Measurements from ENCODE around the gene BANF2. TPM values are rescaled to one million over a fixed set of nuclear protein-coding genes. Genes with fewer than 3 reads are reported as not detected.

Gene BANF2
- total RNA-seq, 1 donor from 2014 or later: not detected

DNA sequence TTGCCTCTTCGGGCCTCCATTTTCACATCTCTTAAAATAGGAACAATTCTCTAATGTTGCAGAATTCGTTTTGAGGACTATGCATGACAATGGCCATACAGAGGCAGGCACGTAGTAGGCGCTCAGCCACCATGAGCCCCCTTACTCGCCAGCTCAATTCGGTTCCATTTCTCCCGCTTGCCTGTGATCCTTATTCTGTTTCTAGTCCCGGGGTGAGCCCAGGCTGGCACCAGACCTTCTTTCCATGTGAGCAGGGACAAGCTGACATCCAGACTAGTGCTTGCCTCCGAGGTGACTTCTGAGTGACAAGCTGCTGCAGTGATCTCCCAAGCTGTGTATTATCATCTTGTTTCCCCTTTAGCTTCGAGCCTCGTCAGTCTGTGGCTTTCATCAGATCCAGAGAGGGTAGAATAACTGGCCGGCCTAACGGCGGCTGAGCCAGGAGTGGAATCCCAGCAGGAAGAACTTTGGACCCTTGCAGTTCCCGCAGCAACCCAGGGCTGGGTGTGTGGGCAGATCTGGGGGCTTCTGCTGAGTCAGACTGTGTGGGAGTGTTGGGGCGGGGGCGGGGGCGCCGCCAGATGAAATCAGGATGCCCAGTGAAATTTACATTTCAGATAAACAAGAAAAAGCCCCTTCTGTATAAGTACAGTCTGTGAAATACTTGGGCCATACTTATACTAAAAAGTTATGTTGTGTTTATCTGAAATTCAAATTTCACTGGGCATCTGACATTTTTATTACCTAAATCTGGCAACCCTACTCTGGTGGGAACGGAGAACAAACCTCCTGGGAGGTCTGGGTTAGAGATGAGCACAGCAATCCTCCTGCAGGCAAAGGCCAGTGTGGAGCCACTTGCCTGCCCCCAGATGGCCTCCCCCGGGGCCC is 10.9 kb downstream of the BANF2 start:
- no peak for DNase-seq

DNA sequence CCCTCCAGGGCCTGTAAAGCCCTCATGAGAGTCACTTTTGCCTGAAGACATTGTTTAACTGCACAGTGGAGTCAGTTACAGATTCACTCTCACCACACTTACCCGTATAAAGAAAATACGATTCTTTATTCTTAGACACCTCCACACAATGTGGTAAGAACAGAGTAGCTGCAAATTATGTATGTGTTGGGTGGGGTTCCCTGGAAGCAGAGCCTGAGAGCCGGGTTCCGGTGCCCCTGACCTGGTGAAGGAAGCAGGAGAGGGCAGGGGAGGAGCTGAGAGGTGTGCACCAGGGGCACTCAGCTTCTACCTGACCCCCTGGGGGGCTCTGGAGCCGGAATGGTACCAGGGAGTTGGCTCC is 11.5 kb downstream of the BANF2 start:
- no peak for DNase-seq

DNA sequence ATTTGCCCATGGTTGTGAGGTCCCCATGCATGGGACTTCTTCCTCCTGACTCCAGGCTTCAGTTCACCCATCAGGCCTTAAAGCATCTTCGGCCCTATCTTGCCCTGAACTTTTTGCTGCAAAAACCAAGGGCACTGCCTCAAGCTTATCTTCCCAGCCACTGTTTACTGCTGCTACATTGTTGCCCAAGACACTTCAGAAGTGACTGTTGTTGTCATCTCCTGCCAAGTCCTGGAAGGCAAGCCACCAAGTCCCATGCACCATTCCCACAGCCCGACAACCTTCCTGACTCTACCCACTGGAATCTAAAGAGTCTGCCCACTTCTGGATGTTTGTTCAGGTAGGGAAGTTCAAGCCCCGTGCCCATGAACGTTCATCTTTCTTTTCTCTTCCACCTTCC is 12.4 kb downstream of the BANF2 start:
- DNase-seq: no peak

DNA sequence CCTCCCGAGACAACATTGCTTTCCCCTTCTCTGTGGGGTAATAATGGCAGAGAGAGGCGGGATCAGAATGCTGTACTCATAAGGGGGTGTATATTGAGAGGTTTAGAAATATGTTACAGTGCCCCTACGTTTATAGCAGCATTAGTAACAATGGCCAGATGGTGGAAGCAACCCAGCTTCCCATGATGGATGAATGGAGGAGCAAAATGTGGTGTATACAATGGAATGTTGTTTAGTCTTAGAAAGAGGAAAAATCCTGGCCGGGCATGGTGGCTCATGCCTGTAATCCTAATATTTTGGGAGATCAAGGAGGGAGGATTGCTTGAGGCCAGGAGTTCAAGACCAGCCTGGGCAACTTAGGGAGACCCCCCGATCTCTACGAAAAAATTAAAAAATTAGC is 12.9 kb downstream of the BANF2 start:
- DNase-seq: no peak

DNA sequence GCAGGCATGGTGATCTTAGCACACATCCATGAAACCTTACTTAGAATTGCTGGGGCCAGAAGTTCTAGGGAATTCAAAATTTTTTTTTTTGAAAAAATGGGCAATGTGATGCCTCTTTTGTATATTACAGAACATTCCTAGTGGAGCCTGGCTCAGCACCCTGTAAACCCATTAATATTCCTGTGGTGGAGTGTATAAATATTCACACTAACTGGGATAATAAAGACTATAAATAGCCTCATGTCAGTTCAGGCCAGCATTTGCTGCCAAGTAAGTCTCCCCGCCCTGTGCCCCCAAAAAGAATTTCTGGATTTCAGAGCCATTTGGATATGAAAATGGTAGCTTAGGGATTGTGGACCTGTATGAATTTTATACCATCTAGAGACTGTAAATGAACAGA is 14.8 kb downstream of the BANF2 start:
- DNase-seq: no peak

DNA sequence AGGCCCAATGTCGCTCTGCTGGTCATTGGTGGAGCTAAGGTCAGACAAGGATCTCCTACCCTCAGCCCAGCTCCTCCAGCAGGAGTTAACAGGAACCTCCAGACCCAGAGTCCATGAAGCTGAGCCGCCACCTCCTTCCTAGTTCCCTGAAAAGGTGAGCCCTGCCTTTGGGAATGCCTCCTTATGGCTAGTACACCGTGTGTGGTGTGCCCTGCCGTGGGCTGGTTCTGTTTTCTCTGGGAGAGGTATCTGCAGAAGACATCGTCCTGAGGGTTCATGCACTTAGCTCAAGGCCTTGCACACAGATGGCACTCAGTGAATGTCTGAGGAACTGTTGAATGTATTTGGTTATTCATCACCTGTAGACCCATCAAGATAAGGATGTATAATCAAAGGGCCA is 15.3 kb downstream of the BANF2 start:
- DNase-seq: no peak

DNA sequence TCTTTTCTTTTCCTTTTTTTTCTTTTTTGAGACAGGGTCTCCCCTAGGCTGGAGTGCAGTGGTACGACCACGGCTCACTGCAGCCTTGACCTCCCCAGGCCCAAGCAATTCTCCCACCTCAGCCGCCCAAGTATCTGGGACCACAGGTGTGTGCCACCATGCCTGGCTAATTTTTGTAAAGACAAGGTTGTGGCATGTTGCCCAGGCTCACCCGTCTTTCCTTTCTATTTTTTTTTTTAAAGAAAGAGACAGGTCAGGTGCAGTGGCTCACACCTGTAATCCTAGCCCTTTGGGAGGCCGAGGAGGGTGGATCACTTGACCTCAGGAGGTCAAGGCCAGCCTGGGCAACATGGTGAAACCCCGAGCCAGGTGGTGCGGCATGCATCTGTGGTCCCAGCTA is 16.6 kb downstream of the BANF2 start:
- DNase-seq: no peak

DNA sequence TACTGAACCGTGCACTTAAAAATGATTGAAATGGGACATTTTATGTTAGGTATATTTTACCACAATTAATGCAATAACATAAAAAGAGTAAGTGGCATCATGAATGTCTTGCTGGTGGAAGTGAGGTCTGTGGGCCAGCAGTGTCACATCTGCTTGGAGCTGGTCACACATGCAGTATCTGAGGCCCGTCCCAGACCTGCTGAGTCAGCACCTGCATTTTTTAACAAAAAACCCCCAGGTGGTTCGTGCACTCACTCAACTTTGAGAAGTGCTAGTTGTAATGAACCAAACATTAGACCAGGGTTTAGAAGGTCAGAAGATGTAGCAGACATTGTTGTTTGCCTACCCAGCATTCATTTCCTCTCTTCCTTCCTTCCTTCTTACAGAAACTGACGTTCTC is 21.0 kb downstream of the BANF2 start:
- DNase-seq: no peak

DNA sequence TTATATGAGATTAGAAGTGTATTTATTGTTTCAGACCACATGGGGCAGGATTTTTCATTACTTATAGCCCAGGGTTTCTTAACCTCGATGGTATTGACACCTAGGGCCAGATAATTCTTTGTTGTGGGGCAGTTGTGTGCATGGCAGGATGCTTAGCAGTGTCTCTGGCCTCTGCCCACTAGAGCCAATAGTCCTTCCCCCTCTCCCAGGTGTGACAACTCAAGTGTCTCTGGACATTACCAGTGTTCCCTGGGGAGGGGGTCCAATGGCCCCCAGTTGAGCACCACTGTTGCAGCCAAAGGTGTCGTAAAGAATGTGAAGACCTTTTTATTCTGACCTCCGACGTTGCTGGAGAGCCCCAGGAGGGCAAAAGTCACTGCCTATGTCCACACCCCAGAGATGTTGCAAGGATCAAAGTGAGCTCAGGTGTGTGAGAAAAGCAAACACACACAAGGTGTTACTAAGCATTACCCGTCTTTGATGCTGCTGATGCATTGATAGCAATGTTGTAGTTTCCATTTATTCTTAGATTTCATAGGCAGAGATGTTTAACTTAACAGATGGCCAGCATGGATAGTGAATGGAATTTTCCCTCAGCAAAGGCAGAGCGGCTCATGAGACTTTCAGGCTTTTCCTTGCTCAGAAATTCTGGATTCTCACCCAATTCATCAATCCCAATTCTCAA is 22.2 kb downstream of the BANF2 start:
- DNase-seq: no peak

DNA sequence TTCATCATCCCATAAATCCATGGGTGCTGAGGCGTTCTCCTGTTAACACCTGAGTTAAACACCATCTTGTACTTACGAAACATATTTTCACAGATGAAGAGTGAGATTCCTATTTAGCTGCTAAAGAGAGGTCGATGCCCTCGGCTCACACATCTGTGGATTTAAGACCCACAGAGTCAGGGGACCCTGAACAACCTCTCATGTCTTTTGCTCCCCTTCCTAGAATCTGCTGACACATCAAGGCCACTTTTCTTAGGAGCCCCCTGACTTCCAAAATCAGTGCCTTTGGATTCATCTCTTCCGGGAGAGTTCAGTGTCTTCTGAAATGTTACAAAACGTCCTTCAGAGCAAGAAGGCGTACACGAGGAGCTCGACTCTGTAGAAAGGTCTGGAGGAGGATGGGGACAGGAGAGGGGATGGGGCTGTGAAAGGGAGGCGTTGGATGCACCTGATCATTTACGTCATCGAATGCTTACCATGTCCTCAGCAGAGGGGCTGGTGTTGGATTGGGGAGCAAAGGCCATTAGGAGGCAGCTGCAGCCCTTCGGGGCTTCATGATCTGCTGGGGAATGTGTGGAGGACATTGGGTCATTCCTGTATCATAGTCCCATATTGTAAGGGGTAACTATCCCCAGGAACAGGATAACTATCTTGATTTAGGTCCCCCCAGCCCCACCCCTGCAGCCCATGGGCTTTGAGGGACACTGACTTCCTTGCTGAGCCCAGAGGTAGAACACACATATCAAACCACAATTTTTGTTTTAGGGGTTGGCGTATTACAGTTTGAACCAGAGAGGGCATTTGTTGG is 22.9 kb downstream of the BANF2 start:
- DNase-seq: no peak

DNA sequence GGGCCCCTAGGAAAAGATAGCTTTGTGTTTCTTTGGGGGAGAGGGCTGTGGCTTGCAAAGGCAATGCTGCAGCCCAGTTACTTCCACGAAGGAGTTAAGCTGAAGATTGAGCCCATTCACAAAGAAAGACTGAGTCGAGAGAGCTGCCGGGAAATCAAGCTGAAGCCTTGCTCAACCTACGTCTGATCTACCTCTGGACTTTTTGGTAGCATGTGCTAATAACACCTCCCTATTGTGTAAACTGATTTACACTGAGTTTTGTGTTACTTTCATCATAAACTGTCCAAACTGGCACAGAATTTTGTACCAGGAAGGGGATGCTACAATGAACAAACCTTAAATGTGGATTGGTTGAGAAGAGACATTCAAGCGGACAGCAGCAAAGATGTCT is 23.5 kb downstream of the BANF2 start:
- DNase-seq: no peak

DNA sequence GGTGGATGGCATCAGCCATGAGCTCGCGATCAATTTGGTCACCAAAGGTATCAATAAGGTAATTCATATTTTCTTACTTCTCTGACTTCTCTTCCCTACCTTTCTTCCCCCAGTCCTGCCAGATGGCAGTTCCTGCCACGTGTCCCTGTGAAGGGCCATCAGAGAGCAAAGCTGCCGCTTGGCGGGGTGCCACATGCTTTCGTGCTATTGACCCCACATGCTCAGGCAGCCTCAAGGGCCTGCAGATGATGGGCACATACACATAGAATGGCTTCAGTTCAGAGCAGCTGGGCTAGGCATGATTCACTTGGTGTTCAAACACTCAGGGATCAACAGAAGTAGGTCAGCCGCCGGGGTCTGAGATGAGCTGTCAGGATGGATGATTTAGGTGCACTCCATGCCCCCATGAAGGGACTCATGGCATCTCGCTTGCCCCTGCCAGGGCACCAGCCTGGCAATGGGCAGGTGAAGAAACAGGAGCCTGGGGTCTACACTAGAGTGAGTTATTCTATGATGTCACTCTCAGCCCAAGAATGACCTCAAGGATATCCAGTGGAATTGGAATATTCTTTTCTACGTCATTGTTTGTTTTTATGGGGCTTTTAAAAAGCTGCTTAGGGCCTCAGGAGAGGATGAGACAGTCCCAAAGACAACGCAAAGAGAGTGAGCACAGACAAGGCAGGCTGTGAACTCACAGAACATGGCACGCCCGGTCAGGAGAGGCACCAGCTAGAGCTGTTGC is 25.5 kb downstream of the BANF2 start:
- no peak for DNase-seq

DNA sequence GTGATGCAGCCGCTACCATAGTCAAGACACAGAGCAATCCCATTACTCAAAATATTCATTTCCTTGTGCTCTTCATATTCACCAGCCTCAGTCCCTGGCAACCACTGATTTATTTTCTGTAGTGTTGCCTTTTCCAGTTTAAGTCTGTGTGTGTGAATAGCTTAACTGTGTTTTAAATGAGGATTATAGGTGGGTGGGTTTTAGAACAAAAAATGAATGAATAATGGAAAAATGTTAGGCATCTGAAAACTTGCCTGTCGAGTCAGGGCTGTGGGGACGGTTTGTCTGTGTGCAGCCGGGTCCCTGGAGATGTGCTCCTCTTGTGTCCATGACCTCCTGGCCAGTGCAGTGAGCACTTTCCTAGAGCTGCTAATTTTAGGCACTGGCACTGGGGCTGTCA is 27.1 kb downstream of the BANF2 start:
- no peak for DNase-seq

DNA sequence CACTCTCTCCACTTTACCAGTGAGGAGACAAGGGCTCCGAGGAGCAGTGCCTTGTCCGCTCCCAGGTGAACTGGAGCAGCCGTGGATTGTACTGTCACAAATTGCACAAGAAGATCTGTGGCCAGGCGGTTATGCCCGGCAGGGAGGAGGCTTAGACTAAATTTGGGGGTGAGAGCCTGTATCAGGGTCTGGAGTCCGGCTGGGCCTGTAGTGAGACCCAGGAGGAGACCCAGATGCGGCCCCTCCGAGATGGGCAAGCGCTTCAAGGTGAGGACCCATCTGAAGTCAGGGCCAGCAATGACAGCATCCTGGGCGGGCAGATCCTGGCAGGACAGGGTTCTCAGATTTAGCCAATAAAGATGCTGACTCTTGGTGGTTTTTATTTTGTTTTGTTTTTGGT is 27.6 kb downstream of the BANF2 start:
- no peak for DNase-seq

DNA sequence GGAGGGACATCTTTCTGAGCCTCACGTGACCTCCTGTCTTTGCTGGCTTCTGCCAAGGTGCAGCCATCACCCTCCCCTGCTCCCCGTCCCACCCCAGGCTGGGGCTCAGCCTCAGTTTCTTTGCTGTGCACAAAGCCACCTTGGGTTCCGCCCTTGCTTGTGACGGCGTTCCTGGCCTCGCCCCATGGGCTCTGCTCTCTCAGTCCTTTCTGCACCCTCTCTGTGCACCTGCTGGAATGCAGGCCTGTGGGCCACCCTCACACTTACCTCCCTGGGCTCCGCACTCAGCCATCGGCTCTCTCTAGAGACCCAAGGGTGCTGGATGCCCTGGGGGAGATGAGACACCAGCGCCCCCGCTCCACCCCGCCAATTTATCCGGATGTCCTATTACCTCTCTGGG is 28.3 kb downstream of the BANF2 start:
- no peak for DNase-seq

DNA sequence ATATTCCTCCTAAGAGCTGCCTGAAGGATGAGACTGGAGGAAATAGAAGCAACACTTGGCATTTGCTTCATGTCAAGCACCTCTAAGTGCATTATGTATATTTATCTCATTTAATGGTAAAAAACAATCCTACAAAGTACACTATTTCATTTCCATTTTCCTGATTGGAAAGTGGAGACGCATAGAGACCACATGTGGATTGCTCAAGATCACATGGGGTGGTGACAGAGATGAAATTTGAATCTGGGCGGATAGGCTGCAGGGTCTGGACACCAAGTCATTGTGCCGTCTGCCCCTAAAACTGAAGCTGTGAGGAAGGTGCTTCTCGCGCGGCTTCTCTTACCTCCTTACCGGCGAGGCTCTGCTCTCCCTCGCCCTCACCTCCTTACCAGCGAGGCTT is 30.3 kb downstream of the BANF2 start:
- DNase-seq: no peak

DNA sequence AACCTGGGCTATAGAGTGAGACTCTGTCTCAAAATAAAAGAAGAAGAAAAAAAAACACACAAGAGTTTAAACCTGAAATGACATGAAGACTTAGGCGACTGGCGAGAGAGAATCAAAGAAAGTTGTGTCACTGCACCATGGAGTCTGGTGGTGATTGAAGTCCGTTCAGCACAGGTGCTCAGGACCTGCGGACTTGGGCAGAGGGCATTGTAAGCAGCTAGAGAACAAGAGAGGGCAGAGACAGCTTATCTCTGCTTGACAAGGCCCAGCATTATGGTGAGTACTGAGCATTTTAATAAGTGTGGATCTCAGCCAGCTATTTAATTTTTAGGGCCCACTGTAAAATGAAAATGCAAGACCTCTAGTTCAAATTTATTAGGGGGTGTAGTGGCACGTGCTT is 31.5 kb downstream of the BANF2 start:
- DNase-seq: no peak

DNA sequence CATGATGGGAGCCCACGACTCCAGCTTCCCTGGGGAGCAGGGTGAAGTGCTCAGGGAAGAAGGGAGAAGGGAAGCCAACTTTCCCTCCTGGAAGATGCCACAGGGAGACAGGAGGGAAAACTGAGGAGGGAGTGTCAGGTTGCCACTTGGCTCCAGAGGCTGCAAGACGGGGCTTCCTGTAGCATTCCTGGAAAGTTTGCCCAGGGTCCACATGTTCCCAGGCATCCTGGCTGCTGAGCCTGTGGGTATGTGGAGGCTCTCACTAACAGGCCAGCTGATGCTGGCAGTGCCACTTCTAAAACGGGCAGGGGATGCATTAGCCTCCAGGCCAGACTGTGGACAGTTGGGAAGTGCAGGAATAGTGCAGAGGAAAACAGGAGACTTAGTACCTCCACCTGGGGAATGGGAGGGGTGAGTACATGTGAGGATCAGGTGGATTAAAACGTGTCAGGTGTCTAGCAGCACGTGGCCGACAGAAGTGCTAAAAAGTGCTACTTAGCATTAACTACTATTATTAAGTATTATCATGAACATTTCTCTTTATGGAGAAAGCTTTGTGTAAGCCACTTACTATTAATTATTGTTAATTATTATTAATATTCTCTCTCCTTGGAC is 33.2 kb downstream of the BANF2 start:
- DNase-seq: no peak

DNA sequence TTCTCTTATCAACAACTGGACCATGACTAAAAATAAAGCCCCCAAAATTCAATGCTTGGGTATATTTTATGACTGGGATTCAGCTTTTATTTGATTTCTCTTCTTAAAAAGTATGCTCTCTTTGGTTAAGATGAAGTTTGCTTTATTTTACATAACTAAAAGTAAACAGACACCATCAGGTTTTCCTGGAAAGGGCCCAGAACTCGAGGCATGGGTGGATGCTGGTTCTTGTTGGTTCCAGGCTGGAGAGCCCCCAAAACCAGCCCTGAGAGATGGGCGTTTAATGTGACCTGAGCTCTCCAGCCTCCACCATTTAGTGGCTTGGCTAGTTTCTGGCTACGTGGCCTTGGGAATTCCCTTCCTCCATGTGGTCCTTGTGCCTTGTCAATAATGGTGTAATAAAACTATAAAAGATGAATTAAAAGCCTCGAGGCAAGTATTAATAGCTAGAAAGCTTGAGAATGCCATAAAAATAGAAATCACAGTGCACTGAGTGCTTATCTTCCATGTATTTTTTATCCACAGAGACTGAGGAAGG is 34.1 kb downstream of the BANF2 start:
- no peak for DNase-seq

DNA sequence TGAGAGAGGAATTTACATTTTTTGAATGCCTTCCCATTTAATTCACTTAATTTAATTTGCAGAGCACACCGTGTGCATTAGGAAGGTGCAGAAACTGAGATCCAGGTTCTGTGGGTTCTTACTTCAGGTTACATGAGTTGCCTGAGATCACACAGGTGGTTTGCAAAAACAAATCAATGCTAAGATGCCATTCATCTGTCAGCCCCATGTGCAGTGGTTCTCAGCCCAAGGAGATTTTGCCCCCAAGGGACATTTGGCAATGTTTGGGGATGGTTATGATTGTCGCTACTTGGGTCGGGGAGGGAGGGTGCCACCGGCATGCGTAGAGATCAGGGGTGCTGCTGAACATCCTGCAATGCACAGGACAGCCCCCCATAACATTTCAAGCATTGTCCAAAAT is 34.6 kb downstream of the BANF2 start:
- DNase-seq: no peak

DNA sequence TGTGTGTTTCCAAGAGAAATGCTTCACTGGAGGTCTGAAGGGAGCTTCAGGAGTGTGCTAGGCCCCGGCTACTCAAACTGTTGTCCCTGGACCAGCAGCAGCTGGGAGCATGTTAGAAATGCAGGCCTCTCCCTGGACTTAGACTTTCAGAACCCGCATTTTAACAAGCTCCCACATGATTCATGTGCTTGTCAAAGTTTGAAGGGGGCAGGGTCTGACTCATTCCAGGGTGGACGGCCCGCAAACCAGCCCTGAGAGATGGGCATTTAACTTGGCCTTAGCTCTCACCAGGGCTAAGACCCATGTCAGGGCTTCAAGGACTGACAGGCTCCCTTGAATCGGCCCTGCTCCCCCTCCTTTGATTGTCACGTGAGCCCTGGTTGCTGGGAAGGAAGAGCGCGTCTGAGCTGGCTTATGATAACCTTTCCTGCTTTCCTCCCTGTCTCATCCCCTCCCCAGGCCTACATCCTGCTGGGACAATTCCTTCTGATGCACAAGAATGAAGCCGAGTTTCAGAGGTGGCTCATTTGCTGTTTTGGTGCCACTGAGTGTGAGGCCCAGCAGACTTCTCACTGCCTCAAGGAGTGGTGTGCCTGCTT is 35.5 kb downstream of the BANF2 start:
- DNase-seq: no peak
